Gastrocnemius medialis (tissue), 4 donors: Measurements from ENCODE around the gene SIAH2. TPM values are rescaled to one million over a fixed set of nuclear protein-coding genes. Genes with fewer than 3 reads are reported as not detected.

Experiments
- ATAC-seq, 2 donors: fragments of 150-250 bp; one replicate each; pipeline ENCODE4 v1.9.1; 2016
- DNase-seq, 2 donors: peaks; one replicate each; pipeline ENCODE4 v3.0.0-alpha.2; 2019
- H3K27ac ChIP-seq, 4 donors: fragments of 200-600 bp; sonication (generic); 1 replicate in 1 of 4; 2 replicates in 3 of 4; pipeline ENCODE4 v1.5.1; 2016 to 2018; ENCODE audit warnings: mild to moderate bottlenecking in 2 of 4, moderate library complexity in 1 of 4
- H3K27me3 ChIP-seq, 3 donors: fragments of 200-600 bp; sonication (generic) in 2 of 3; 1 replicate in 1 of 3; 2 replicates in 2 of 3; pipeline versions ENCODE4 v1.5.1 to v1.6.0; 2016 to 2019; ENCODE audit warnings: mild to moderate bottlenecking in 1 of 3, moderate library complexity in 1 of 3
- H3K36me3 ChIP-seq, 2 donors: fragments of 200-600 bp; sonication (generic) in 1 of 2; one replicate each; pipeline ENCODE4 v1.5.1; 2017 to 2018
- H3K4me1 ChIP-seq, 2 donors: fragments of 200-600 bp; sonication (generic) in 1 of 2; one replicate each; pipeline ENCODE4 v1.5.1; 2016 to 2017; ENCODE audit warnings: mild to moderate bottlenecking in 2 of 2
- H3K4me3 ChIP-seq, 4 donors: fragments of 200-600 bp; sonication (generic) in 3 of 4; 1 replicate in 1 of 4; 2 replicates in 3 of 4; pipeline ENCODE4 v1.5.1; 2016 to 2019; ENCODE audit warnings: mild to moderate bottlenecking in 2 of 4
- H3K9me3 ChIP-seq, 3 donors: fragments of 200-600 bp; sonication (generic) in 2 of 3; 1 replicate in 1 of 3; 2 replicates in 2 of 3; pipeline ENCODE4 v1.5.1; 2016 to 2019
- POLR2A ChIP-seq, 2 donors: fragments of 450-650 bp; IDR thresholded peaks; one replicate each; pipeline ENCODE4 v1.6.1; 2017; ENCODE audit warnings: antibody characterized with exemption in 2 of 2, mild to moderate bottlenecking in 2 of 2, moderate library complexity in 2 of 2
- in situ Hi-C, 4 donors: fragments of 200-750 bp; cut with MboI; loops; one replicate each; pipeline versions ENCODE4 v1.15.0 to v1.8.0; 2017; ENCODE audit warnings: low sequenced_read_pairs in 4 of 4
- intact Hi-C: fragments of 100-400 bp; cut with DNase I; formaldehyde crosslinking; loops from one replicate; pipeline ENCODE4 v1.15.1; 2023; ENCODE audit warnings: low total_unique reads
- total RNA-seq, 4 donors: library from RNA; depleted of rRNA; stranded (reverse); fragments of >200 nt; gene quantifications; one replicate each; pipeline versions ENCODE4 v1.1.0 to v1.2.3, GENCODE V29; 2016
- TF ChIP-seq, protein P1 (sequence below), 5 experiments: fragments of 450-650 bp in 3 of 5; fragments of 200-600 bp in 2 of 5; sonication (generic) in 2 of 5; IDR thresholded peaks in 4 of 5; conservative IDR thresholded peaks in 1 of 5; 1 replicate in 4 of 5; 2 replicates in 1 of 5; pipeline ENCODE4 v1.5.1; 2016 to 2019; ENCODE audit warnings: antibody characterized with exemption in 5 of 5, mild to moderate bottlenecking in 3 of 5, moderate library complexity in 3 of 5

Gene SIAH2
- total RNA-seq, 4 donors from 2014 or later: 10.9 to 25.6 (median 20.0) TPM

DNA sequence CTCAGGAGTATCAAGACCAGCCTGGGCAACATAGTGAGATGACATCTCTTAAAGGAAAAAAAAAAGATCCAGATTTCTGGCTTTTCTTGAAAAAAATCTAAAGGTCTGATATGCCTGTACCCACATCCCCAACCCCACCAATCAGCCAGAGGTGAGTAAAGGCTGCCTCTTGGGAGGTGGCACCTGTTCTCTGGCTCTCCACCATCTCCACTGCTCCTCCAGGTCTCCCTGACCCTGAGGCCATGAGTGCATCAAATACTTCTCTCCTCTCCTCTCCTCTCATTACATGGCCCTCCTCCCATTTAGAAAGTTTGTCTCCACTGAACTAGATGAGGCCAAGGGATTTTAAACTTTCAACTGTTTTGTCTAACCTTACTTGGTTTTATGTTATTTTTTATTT, 5.2 kb downstream of the SIAH2 start:
- H3K9me3 ChIP-seq: no peaks in the 10 kb centered on the region
- H3K4me3 ChIP-seq: no peak overlapping the region
- ATAC-seq (no peak), DNase-seq (no peak)
- H3K36me3 ChIP-seq: no peaks in the 10 kb centered on the region
- peak overlapping the region in 2 of 4 donors; percentile 5 to 31 for H3K27ac ChIP-seq
- H3K4me1 ChIP-seq: peaks cover 45 to 58% of the 10 kb centered on the region in 2 donors
- H3K27me3 ChIP-seq: no peaks in the 10 kb centered on the region
- TF ChIP-seq, protein P1, sequence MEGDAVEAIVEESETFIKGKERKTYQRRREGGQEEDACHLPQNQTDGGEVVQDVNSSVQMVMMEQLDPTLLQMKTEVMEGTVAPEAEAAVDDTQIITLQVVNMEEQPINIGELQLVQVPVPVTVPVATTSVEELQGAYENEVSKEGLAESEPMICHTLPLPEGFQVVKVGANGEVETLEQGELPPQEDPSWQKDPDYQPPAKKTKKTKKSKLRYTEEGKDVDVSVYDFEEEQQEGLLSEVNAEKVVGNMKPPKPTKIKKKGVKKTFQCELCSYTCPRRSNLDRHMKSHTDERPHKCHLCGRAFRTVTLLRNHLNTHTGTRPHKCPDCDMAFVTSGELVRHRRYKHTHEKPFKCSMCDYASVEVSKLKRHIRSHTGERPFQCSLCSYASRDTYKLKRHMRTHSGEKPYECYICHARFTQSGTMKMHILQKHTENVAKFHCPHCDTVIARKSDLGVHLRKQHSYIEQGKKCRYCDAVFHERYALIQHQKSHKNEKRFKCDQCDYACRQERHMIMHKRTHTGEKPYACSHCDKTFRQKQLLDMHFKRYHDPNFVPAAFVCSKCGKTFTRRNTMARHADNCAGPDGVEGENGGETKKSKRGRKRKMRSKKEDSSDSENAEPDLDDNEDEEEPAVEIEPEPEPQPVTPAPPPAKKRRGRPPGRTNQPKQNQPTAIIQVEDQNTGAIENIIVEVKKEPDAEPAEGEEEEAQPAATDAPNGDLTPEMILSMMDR (IDR thresholded peaks at IDR 0.05 in 4 of 5, conservative IDR thresholded peaks at IDR 0.05 in 1 of 5): no peak
- TF ChIP-seq POLR2A (IDR thresholded peaks at IDR 0.05): no peak
- in situ Hi-C loops: no loop called here
- intact Hi-C loops: no loop called here

DNA sequence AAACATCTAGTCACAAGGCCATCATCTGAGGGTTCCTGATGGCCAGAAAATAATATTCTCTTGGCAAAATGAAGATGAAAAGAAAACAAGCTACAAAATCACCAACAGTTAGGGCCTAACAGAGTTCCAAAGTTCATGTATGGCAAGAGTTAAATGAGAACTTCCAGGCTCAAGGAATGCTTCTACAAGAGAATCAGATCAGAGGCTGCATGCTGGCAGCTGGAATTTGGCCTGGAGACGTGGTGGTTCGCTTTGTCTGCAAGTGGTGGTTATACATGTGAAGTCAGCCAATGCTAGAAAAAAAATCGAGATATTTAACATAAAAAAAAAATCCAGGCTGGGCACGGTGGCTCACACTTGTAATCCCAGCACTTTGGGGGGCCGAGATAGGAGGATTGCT, 5.6 kb downstream of the SIAH2 start:
- H3K27ac ChIP-seq: peak overlapping the region in 1 of 4 donors; percentile 18
- no peak overlapping the region for H3K4me3 ChIP-seq
- in situ Hi-C loops: no loop called here
- H3K36me3 ChIP-seq: no peaks in the 10 kb centered on the region
- DNase-seq (no peak), ATAC-seq (no peak)
- no peaks in the 10 kb centered on the region for H3K9me3 ChIP-seq
- intact Hi-C loops: no loop called here
- no peak for TF ChIP-seq POLR2A (IDR thresholded peaks at IDR 0.05)
- TF ChIP-seq, protein P1 (IDR thresholded peaks at IDR 0.05 in 4 of 5, conservative IDR thresholded peaks at IDR 0.05 in 1 of 5): no peak
- H3K4me1 ChIP-seq: peaks cover 45 to 58% of the 10 kb centered on the region in 2 donors
- H3K27me3 ChIP-seq: no peaks in the 10 kb centered on the region

DNA sequence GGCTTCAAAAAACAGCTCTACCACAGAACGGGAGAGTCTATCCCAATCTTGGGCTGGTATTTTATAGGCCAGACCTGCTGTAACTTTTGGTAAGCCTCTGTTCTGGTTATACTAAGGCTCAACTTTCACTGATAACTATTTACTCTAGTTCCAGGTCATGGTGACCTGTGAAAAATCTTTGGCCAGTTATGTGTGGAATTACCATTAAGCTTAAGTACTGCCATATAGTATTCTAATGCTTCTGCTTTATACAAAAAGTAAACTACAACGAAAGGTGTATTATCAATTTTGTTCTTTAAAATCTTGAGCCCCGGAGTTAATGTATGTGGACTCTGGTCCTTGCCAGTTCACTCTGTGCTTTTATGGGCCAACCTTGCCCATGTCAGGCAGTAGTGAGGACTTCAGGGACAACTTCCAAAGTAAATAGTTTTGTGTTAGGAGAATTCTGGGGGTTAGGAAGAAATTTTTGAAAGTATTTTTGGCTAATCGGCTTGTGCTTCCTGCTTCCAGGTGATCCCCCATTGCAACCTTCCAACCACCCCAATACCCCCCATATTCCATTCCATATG, 6.4 kb downstream of the SIAH2 start:
- ATAC-seq (no peak), DNase-seq (no peak)
- H3K27ac ChIP-seq: peak overlapping the region; percentile 7 to 25 (median 18)
- in situ Hi-C loops (no loop called here), intact Hi-C loops (no loop called here)
- H3K27me3 ChIP-seq: no peaks in the 10 kb centered on the region
- TF ChIP-seq, protein P1 (IDR thresholded peaks at IDR 0.05 in 4 of 5, conservative IDR thresholded peaks at IDR 0.05 in 1 of 5): no peak
- TF ChIP-seq POLR2A (IDR thresholded peaks at IDR 0.05): no peak
- peaks cover 50 to 64% of the 10 kb centered on the region in 2 donors for H3K4me1 ChIP-seq
- H3K36me3 ChIP-seq: no peaks in the 10 kb centered on the region
- no peak overlapping the region for H3K4me3 ChIP-seq
- H3K9me3 ChIP-seq: no peaks in the 10 kb centered on the region

DNA sequence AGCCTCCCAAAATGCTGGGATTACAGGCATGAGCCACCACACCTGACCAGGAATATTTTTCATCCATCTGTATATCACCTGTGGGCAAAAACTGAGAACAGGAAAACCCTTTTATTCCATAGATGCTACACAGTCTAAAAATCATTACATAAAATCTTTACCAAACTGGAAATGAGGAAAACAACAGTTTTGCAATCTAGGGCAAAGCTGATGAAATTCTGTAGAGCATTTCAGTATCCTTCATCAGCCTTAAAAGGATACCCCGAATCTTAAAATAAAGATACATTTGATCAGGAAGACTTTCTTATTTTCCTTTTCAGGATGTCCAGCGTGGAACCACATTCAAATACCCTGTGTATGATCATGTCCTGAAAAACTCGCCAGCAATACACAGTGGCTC, 7.1 kb downstream of the SIAH2 start:
- in situ Hi-C loops (no loop called here), intact Hi-C loops (no loop called here)
- H3K4me3 ChIP-seq: no peak overlapping the region
- H3K9me3 ChIP-seq: no peaks in the 10 kb centered on the region
- TF ChIP-seq, protein P1 (IDR thresholded peaks at IDR 0.05 in 4 of 5, conservative IDR thresholded peaks at IDR 0.05 in 1 of 5): no peak
- TF ChIP-seq POLR2A (IDR thresholded peaks at IDR 0.05): no peak
- H3K27me3 ChIP-seq: no peaks in the 10 kb centered on the region
- H3K27ac ChIP-seq: peak overlapping the region in 1 of 4 donors; percentile 25
- DNase-seq (no peak), ATAC-seq (no peak)
- H3K36me3 ChIP-seq: no peaks in the 10 kb centered on the region
- H3K4me1 ChIP-seq: peaks cover 51 to 60% of the 10 kb centered on the region in 2 donors

DNA sequence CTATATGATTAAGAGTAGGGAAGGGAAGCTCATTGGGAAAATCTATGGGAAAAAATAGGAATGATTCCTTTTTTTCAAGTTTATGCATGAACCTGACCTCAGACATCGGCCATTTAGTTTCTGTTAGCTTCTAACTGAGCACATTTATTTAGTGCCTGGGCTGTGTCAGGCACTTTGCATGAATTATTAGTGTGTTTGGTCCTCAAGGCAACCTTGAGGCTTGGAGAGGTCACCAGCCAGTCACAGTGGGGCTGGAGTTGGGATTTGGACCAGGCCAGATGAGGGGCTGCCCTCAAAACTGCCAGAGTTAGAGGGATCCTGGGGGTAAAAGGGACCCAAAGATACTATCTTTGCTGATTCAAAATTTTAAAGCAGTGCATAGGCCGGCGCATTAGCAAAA, 8.1 kb downstream of the SIAH2 start:
- ATAC-seq: no peak
- no peak for TF ChIP-seq POLR2A (IDR thresholded peaks at IDR 0.05)
- TF ChIP-seq, protein P1 (IDR thresholded peaks at IDR 0.05 in 4 of 5, conservative IDR thresholded peaks at IDR 0.05 in 1 of 5): no peak
- H3K4me1 ChIP-seq: peaks cover 43 to 56% of the 10 kb centered on the region in 2 donors
- DNase-seq: no peak
- no peaks in the 10 kb centered on the region for H3K36me3 ChIP-seq
- H3K9me3 ChIP-seq: no peaks in the 10 kb centered on the region
- in situ Hi-C loops: no loop called here
- no peak overlapping the region for H3K27ac ChIP-seq
- no peaks in the 10 kb centered on the region for H3K27me3 ChIP-seq
- H3K4me3 ChIP-seq: no peak overlapping the region
- intact Hi-C loops: no loop called here
